ENCODE data around the gene FOLR2. TPM values are rescaled to one million over a fixed set of nuclear protein-coding genes. Genes with fewer than 3 reads are reported as not detected.

FOLR2 gene
- total and polyA plus RNA-seq, 4 donors: 9.4 to 31.5 (median 16.7) TPM

GRCh38 chr11:72239849-72240460, 23.4 kb downstream of the FOLR2 start:
- H3K9ac ChIP-seq (ENCODE audit: low read depth in 1 of 2, low read length in 2 of 2): no peak overlapping the region
- no peak overlapping the region for H3K27ac ChIP-seq (ENCODE audit: low read depth in 1 of 2, low read length in 2 of 2)
- TF ChIP-seq MAX (IDR thresholded peaks at IDR 0.05): no peak
- no peak for TF ChIP-seq TAF1 (conservative IDR thresholded peaks at IDR 0.05)
- H3K27me3 ChIP-seq (ENCODE audit: control insufficient read depth in 4 of 4, insufficient read depth in 4 of 4, low read length in 3 of 4): peaks cover 0 to 10% (median 7%) of the 10 kb centered on the region in 4 donors
- H3K4me1 ChIP-seq (ENCODE audit: control insufficient read depth in 4 of 4, insufficient read depth in 4 of 4, low read length in 3 of 4): peaks cover 9 to 22% (median 16%) of the 10 kb centered on the region in 4 donors
- peak overlapping the region in 1 of 3 donors; percentile 49 for H3K4me3 ChIP-seq (ENCODE audit: low read depth in 1 of 3, low read length in 3 of 3)
- peak; percentile 34 for DNase-seq (ENCODE audit: low spot score)
- H3K9me3 ChIP-seq (ENCODE audit: control insufficient read depth in 4 of 4, low read length in 3 of 4): no peaks in the 10 kb centered on the region
- H3K36me3 ChIP-seq (ENCODE audit: control insufficient read depth in 4 of 4, insufficient read depth in 3 of 4, low read depth in 1 of 4, low read length in 3 of 4): peaks cover 5 to 25% (median 8%) of the 10 kb centered on the region in 4 donors
- WGBS: 3% methylated on average over 69 of the region's 69 CpGs

- Histone ChIP-seq H3K4me3 (ENCODE audit: low read depth in 1 of 3, low read length in 3 of 3) (no peak overlapping the region), H3K27me3 (ENCODE audit: control insufficient read depth in 4 of 4, insufficient read depth in 4 of 4, low read length in 3 of 4) (peaks cover 0 to 11% (median 9%) of the 10 kb centered on the region in 4 donors), H3K4me1 (ENCODE audit: control insufficient read depth in 4 of 4, insufficient read depth in 4 of 4, low read length in 3 of 4) (peaks cover 9 to 22% (median 16%) of the 10 kb centered on the region in 4 donors), H3K36me3 (ENCODE audit: control insufficient read depth in 4 of 4, insufficient read depth in 3 of 4, low read depth in 1 of 4, low read length in 3 of 4) (peaks cover 2 to 20% (median 7%) of the 10 kb centered on the region in 4 donors), H3K27ac (ENCODE audit: low read depth in 1 of 2, low read length in 2 of 2) (no peak overlapping the region), H3K9ac (ENCODE audit: low read depth in 1 of 2, low read length in 2 of 2) (no peak overlapping the region), H3K9me3 (ENCODE audit: control insufficient read depth in 4 of 4, low read length in 3 of 4) (no peaks in the 10 kb centered on the region)
- TF ChIP-seq SP1 (IDR thresholded peaks at IDR 0.05) (no peak), TAF1 (conservative IDR thresholded peaks at IDR 0.05) (no peak), ZBTB33 (IDR thresholded peaks at IDR 0.05) (no peak), RAD21 (IDR thresholded peaks at IDR 0.05) (no peak)
- 7% methylated on average over 44 of the region's 44 CpGs for WGBS
- no peak for DNase-seq (ENCODE audit: low spot score)
These were observed 24.1 kb downstream of the FOLR2 start for GRCh38 chr11:72240461-72241290.

GRCh38 chr11:72241291-72241781, 24.7 kb downstream of the FOLR2 start:
- Histone ChIP-seq H3K9me3 (ENCODE audit: control insufficient read depth in 4 of 4, low read length in 3 of 4) (no peaks in the 10 kb centered on the region), H3K27ac (ENCODE audit: low read depth in 1 of 2, low read length in 2 of 2) (no peak overlapping the region), H3K27me3 (ENCODE audit: control insufficient read depth in 4 of 4, insufficient read depth in 4 of 4, low read length in 3 of 4) (peaks cover 0 to 17% (median 11%) of the 10 kb centered on the region in 4 donors)
- TF ChIP-seq CTCF (IDR thresholded peaks at IDR 0.05; ENCODE audit: low read depth, low read length, missing input control): no peak
- TF ChIP-seq ATF3 (IDR thresholded peaks at IDR 0.05): no peak
- no peak for TF ChIP-seq REST (IDR thresholded peaks at IDR 0.05)
- TF ChIP-seq FOXA1 (IDR thresholded peaks at IDR 0.05): no peak
- TF ChIP-seq RXRA (IDR thresholded peaks at IDR 0.05): no peak
- no peak for TF ChIP-seq MAX (IDR thresholded peaks at IDR 0.05)
- no peak for TF ChIP-seq NR2F2 (IDR thresholded peaks at IDR 0.05)
- TF ChIP-seq TAF1 (conservative IDR thresholded peaks at IDR 0.05): no peak
- no peak for TF ChIP-seq FOXA2 (IDR thresholded peaks at IDR 0.05)
- no peak for TF ChIP-seq ZBTB33 (IDR thresholded peaks at IDR 0.05)
- no peak for TF ChIP-seq HNF4G (IDR thresholded peaks at IDR 0.05)
- TF ChIP-seq HNF4A (conservative IDR thresholded peaks at IDR 0.05): no peak
- TF ChIP-seq SP1 (IDR thresholded peaks at IDR 0.05): no peak

More at GRCh38 chr11:72241291-72241781, 24.7 kb downstream of the FOLR2 start:
- H3K36me3 ChIP-seq (ENCODE audit: control insufficient read depth in 4 of 4, insufficient read depth in 3 of 4, low read depth in 1 of 4, low read length in 3 of 4): peaks cover 1 to 13% (median 6%) of the 10 kb centered on the region in 4 donors
- H3K4me3 ChIP-seq (ENCODE audit: low read depth in 1 of 3, low read length in 3 of 3): no peak overlapping the region
- peaks cover 9 to 22% (median 16%) of the 10 kb centered on the region in 4 donors for H3K4me1 ChIP-seq (ENCODE audit: control insufficient read depth in 4 of 4, insufficient read depth in 4 of 4, low read length in 3 of 4)
- no peak for DNase-seq (ENCODE audit: low spot score)
- no peak overlapping the region for H3K9ac ChIP-seq (ENCODE audit: low read depth in 1 of 2, low read length in 2 of 2)
- 18% methylated on average over 20 of the region's 20 CpGs for WGBS
